CD4-positive, CD25-positive, alpha-beta regulatory T cell (primary cell): ENCODE measurements around the gene MYO15B. TPM values are rescaled to one million over a fixed set of nuclear protein-coding genes. Genes with fewer than 3 reads are reported as not detected.

Experiments
- ATAC-seq, 2 donors: fragments of 150-1000 bp; cut with Tn5 transposase; one replicate each; pipeline ENCODE4 v1.10.0; 2021; ENCODE audit warnings: low read depth in 2 of 2, moderate number of reproducible peaks in 2 of 2, moderate library complexity in 1 of 2
- DNase-seq, 3 donors: peaks; one replicate each; pipeline versions ENCODE4 v3.0.0 to v3.0.0-alpha.2; 2012 to 2022; ENCODE audit warnings: mixed read lengths in 1 of 3
- H3K27ac ChIP-seq: one replicate; pipeline ENCODE4 v1.7.0; 2013; ENCODE audit warnings: mild to moderate bottlenecking, low read length; ENCODE audit not compliant: insufficient read depth, poor library complexity, severe bottlenecking
- H3K27me3 ChIP-seq: one replicate; pipeline ENCODE4 v1.7.0; 2013; ENCODE audit warnings: low read length; ENCODE audit not compliant: control insufficient read depth, insufficient read depth
- H3K36me3 ChIP-seq: one replicate; pipeline ENCODE4 v1.7.0; 2013; ENCODE audit warnings: mild to moderate bottlenecking, low read length, moderate library complexity; ENCODE audit not compliant: control insufficient read depth, insufficient read depth
- H3K4me1 ChIP-seq: 2 replicates; pipeline ENCODE4 v1.7.0; 2013; ENCODE audit warnings: mild to moderate bottlenecking, low read length; ENCODE audit not compliant: insufficient read depth, control insufficient read depth, poor library complexity, severe bottlenecking
- H3K4me3 ChIP-seq: one replicate; pipeline ENCODE4 v1.7.0; 2013; ENCODE audit warnings: low read depth, mild to moderate bottlenecking, low read length, moderate library complexity
- H3K9me3 ChIP-seq, 2 experiments: 1 replicate in 1 of 2; 2 replicates in 1 of 2; pipeline ENCODE4 v1.7.0; 2013; ENCODE audit warnings: low read length in 2 of 2, mild to moderate bottlenecking in 1 of 2, moderate library complexity in 1 of 2; ENCODE audit not compliant: control insufficient read depth in 2 of 2
- H3K27ac Mint-ChIP-seq, 3 donors: one replicate each; pipeline ENCODE4 v1.8.0; 2020 to 2022; ENCODE audit warnings: mild to moderate bottlenecking in 3 of 3, mixed read lengths in 3 of 3, moderate library complexity in 2 of 3
- H3K27me3 Mint-ChIP-seq: one replicate; pipeline ENCODE4 v1.8.0; 2022; ENCODE audit warnings: mild to moderate bottlenecking, mixed read lengths
- H3K36me3 Mint-ChIP-seq: one replicate; pipeline ENCODE4 v1.8.0; 2020; ENCODE audit warnings: mixed read lengths
- H3K4me1 Mint-ChIP-seq, 4 donors: one replicate each; pipeline ENCODE4 v1.8.0; 2020 to 2022; ENCODE audit warnings: mixed read lengths in 4 of 4, mild to moderate bottlenecking in 1 of 4
- H3K4me3 Mint-ChIP-seq, 4 donors: one replicate each; pipeline ENCODE4 v1.8.0; 2020 to 2022; ENCODE audit warnings: mild to moderate bottlenecking in 4 of 4, mixed read lengths in 4 of 4, moderate library complexity in 3 of 4
- H3K9me3 Mint-ChIP-seq, 7 donors: one replicate each; pipeline ENCODE4 v1.8.0; 2020 to 2022; ENCODE audit warnings: mixed read lengths in 7 of 7, mild to moderate bottlenecking in 3 of 7, moderate library complexity in 2 of 7
- polyA plus RNA-seq, 4 donors: library from polyadenylated mRNA; unstranded; fragments of 300-500 nt; fragmentation: Illumina TruSeq; gene quantifications; one replicate each; pipeline ENCODE4 v1.2.3, GENCODE V29; 2021
- total RNA-seq: library from RNA; stranded (reverse); gene quantifications from one replicate; pipeline ENCODE4 v1.2.3, GENCODE V29; 2022

Gene MYO15B
- total and polyA plus RNA-seq, 5 donors from 2014 or later, result 0.95 to 117 (median 1.0) TPM

DNA sequence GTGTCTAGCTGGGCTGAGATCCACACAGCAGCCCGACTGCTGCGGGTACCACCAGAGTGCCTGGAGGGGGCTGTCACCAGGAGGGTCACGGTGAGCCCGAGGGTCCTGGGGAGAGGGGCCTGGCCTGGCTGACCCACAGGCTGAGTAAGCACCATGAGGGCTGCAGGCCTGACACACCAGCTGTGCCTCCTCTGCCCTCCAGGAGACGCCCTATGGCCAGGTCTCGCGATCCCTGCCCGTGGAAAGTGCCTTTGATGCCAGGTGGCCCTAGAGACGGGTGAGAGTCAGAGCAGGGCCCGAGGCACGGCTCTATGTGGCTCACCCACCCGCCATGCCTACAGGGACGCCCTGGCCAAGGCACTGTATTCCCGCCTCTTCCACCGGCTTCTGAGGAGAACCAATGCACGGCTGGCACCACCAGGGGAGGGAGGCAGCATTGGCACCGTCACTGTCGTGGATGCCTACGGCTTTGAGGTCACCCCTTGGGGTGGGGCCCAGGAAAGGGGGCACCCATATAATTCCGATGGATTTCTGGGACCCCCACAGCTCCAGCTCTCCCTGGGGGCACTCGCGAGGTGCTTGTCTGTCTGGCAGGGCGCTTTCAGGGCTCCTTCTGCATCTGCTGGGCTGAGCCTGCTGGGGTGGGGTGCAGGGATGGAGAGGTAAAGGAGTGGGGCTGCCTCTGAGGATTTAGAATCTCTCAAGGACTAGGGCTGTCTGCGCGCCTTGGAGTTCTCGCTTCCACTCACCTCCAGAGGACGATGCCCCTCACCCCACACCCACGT is 7.1 kb downstream of the MYO15B start:
- DNase-seq (no peak), ATAC-seq (no peak)
- peaks cover 3% of the 10 kb centered on the region for H3K4me1 ChIP-seq
- no peak overlapping the region for H3K27ac ChIP-seq
- H3K27me3 ChIP-seq, result no peaks in the 10 kb centered on the region
- Mint-ChIP-seq H3K4me3 (no peak overlapping the region), H3K4me1 (peaks cover 0 to 12% (median 6%) of the 10 kb centered on the region in 4 donors), H3K36me3 (no peaks in the 10 kb centered on the region), H3K27ac (no peak overlapping the region), H3K27me3 (no peaks in the 10 kb centered on the region), H3K9me3 (no peaks in the 10 kb centered on the region)
- no peaks in the 10 kb centered on the region for H3K36me3 ChIP-seq
- no peaks in the 10 kb centered on the region for H3K9me3 ChIP-seq
- no peak overlapping the region for H3K4me3 ChIP-seq

GRCh38 chr17:75595284-75595919 is 7.8 kb downstream of the MYO15B start:
- Mint-ChIP-seq H3K36me3 (no peaks in the 10 kb centered on the region), H3K4me3 (no peak overlapping the region), H3K27me3 (no peaks in the 10 kb centered on the region), H3K4me1 (peaks cover 0 to 10% (median 4%) of the 10 kb centered on the region in 4 donors), H3K27ac (no peak overlapping the region), H3K9me3 (no peaks in the 10 kb centered on the region)
- Histone ChIP-seq H3K27ac (no peak overlapping the region), H3K36me3 (no peaks in the 10 kb centered on the region), H3K27me3 (no peaks in the 10 kb centered on the region), H3K4me1 (no peaks in the 10 kb centered on the region), H3K9me3 (no peaks in the 10 kb centered on the region), H3K4me3 (no peak overlapping the region)
- DNase-seq (no peak), ATAC-seq (no peak)

- no peak for ATAC-seq
- no peak overlapping the region for H3K27ac Mint-ChIP-seq
- no peaks in the 10 kb centered on the region for H3K9me3 Mint-ChIP-seq
- peaks cover 0 to 5% (median under 1%) of the 10 kb centered on the region in 4 donors for H3K4me1 Mint-ChIP-seq
- no peaks in the 10 kb centered on the region for H3K27me3 Mint-ChIP-seq
- no peaks in the 10 kb centered on the region for H3K36me3 Mint-ChIP-seq
- Histone ChIP-seq H3K27ac (no peak overlapping the region), H3K9me3 (no peaks in the 10 kb centered on the region), H3K36me3 (no peaks in the 10 kb centered on the region), H3K4me1 (no peaks in the 10 kb centered on the region), H3K4me3 (no peak overlapping the region), H3K27me3 (no peaks in the 10 kb centered on the region)
- H3K4me3 Mint-ChIP-seq, result no peak overlapping the region
- no peak for DNase-seq
Observed at GRCh38 chr17:75595920-75596313, 8.3 kb downstream of the MYO15B start.

DNA sequence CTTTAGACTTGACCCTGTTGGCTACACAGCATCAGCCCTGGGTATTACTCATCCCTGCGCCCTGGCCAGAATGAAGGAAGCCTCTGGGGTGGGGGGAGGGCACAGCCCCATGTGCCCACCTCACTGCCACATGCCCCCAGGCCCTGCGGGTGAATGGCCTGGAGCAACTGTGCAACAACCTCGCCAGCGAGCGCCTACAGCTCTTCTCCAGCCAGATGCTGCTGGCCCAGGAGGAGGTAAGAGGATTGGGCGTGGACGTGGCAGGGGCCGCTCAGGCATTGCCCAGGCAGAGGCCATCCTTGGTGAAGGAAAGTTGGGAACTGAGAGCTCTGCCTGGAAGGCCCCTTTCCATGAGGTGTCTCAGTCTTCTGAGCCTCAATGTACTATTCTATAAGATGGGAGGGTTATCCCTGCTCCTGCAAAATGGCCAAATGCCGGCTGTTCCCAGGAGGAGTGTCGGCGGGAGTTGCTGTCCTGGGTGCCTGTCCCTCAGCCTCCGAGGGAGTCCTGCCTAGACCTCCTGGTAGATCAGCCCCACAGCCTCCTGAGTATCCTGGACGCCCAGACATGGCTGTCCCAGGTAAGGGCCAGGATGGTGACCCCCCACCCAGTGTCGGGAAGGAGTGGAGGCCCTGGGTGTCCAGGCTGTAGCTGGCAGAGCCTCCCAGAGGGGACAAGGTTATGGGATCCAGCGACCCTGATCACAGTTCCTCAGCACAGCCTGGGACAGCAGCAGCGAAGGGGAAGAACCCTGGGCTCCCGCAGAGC is 8.9 kb downstream of the MYO15B start:
- Histone ChIP-seq H3K4me3 (no peak overlapping the region), H3K36me3 (no peaks in the 10 kb centered on the region), H3K27me3 (no peaks in the 10 kb centered on the region), H3K27ac (no peak overlapping the region), H3K4me1 (no peaks in the 10 kb centered on the region), H3K9me3 (no peaks in the 10 kb centered on the region)
- ATAC-seq (no peak), DNase-seq (no peak)
- Mint-ChIP-seq H3K9me3 (no peaks in the 10 kb centered on the region), H3K27ac (no peak overlapping the region), H3K36me3 (no peaks in the 10 kb centered on the region), H3K4me3 (no peak overlapping the region), H3K4me1 (peaks cover 0 to 3% (median 0%) of the 10 kb centered on the region in 4 donors), H3K27me3 (no peaks in the 10 kb centered on the region)

- ATAC-seq, result peak; percentile 62 to 68
- no peaks in the 10 kb centered on the region for H3K27me3 ChIP-seq
- Mint-ChIP-seq H3K4me3 (no peak overlapping the region), H3K9me3 (no peaks in the 10 kb centered on the region), H3K36me3 (no peaks in the 10 kb centered on the region), H3K27ac (no peak overlapping the region), H3K4me1 (peaks cover 0 to 5% (median 0%) of the 10 kb centered on the region in 4 donors), H3K27me3 (no peaks in the 10 kb centered on the region)
- H3K4me1 ChIP-seq, result no peaks in the 10 kb centered on the region
- no peaks in the 10 kb centered on the region for H3K9me3 ChIP-seq
- DNase-seq, result peak; percentile 28 to 47 (median 45)
- H3K4me3 ChIP-seq, result no peak overlapping the region
- no peaks in the 10 kb centered on the region for H3K36me3 ChIP-seq
- no peak overlapping the region for H3K27ac ChIP-seq
Observed at GRCh38 chr17:75601057-75601987, 13.7 kb downstream of the MYO15B start.

DNA sequence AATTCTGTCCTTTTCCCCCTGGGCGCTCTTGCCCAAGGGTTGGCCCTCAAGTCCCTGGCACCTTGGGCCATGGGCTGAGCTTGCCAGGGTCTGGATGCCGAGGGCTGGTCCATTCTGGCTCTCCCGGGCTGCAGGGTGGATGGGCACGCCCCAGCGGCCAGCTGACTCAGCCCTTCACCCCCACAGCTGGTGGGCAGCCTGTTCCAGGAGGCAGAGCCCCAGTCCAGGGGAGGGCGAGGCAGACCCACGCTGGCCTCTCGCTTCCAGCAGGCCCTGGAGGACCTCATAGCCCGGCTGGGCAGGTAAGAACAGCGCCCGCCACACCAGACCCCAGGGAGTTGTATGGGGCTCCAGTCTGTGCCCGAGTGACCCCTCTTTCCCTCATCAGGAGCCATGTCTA is 15.0 kb downstream of the MYO15B start:
- Mint-ChIP-seq H3K4me1 (peaks cover 0 to 7% (median 0%) of the 10 kb centered on the region in 4 donors), H3K27ac (no peak overlapping the region), H3K36me3 (no peaks in the 10 kb centered on the region), H3K27me3 (no peaks in the 10 kb centered on the region), H3K9me3 (no peaks in the 10 kb centered on the region), H3K4me3 (no peak overlapping the region)
- DNase-seq (no peak), ATAC-seq (no peak)
- H3K27me3 ChIP-seq, result no peaks in the 10 kb centered on the region
- H3K4me1 ChIP-seq, result no peaks in the 10 kb centered on the region
- no peak overlapping the region for H3K27ac ChIP-seq
- H3K9me3 ChIP-seq, result no peaks in the 10 kb centered on the region
- no peak overlapping the region for H3K4me3 ChIP-seq
- no peaks in the 10 kb centered on the region for H3K36me3 ChIP-seq

DNA sequence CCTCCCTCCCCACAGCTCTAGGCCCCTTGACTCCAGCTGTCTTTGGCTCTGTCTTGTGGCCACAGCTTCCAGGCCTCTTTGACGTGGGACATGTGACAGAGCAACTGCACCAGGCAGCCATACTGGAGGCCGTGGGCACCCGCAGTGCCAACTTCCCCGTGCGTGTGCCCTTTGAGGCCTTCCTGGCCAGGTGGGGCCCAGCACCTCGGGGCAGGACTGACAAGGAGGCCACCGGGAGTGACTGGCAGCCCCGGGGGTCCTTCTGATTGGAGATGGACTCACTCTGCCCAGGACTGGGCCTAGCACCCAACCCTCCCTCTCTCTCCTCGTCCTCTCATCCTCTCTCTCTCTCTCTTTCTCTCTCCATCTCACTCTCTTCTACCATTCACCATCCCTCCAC is 15.5 kb downstream of the MYO15B start:
- Histone ChIP-seq H3K27ac (no peak overlapping the region), H3K9me3 (no peaks in the 10 kb centered on the region), H3K27me3 (no peaks in the 10 kb centered on the region), H3K36me3 (no peaks in the 10 kb centered on the region), H3K4me1 (no peaks in the 10 kb centered on the region), H3K4me3 (no peak overlapping the region)
- no peak for DNase-seq
- Mint-ChIP-seq H3K27ac (no peak overlapping the region), H3K36me3 (no peaks in the 10 kb centered on the region), H3K27me3 (no peaks in the 10 kb centered on the region), H3K9me3 (no peaks in the 10 kb centered on the region), H3K4me1 (peaks cover 0 to 7% (median 0%) of the 10 kb centered on the region in 4 donors), H3K4me3 (no peak overlapping the region)
- no peak for ATAC-seq
